ENCODE measurements around the gene SPHK1. TPM values are rescaled to one million over a fixed set of nuclear protein-coding genes. Genes with fewer than 3 reads are reported as not detected.
A peak's percentile ranks its signal among the peaks of the same experiment; 100 is the strongest.

The SPHK1 gene
- total RNA-seq, 4 donors from 2014 or later: 7.9 to 33.2 (median 12.0) TPM

DNA sequence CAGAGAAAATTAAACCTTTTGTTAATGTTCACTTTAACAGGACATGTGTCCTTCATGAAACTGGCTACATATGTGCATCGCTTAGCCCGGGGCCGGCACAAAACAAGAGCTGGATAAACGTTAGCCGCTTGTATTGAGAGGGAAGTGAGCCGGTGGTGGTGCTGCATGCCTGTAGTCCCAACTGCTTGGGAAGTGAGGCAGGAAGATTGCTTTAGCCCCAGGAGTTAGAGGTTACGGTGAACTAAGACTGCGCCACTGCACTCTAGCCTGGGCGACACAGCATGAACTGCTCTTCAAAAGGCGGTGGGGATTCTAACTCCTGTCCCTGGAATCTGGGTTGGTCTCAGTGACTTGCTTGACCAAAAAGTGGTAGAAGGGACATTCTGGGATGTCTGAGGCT is 15.0 kb upstream of the SPHK1 start:
- H3K27me3 ChIP-seq: no peaks in the 10 kb centered on the region
- no peak for TF ChIP-seq POLR2A (IDR thresholded peaks at IDR 0.05)
- no peak for TF ChIP-seq CTCF (IDR thresholded peaks at IDR 0.05)
- no peaks in the 10 kb centered on the region for H3K9me3 ChIP-seq
- H3K4me3 ChIP-seq: no peak overlapping the region
- no peak for DNase-seq
- H3K27ac ChIP-seq: no peak overlapping the region
- no peaks in the 10 kb centered on the region for H3K36me3 ChIP-seq
- H3K4me1 ChIP-seq: no peaks in the 10 kb centered on the region
- intact Hi-C loops (cut with DNase I; ENCODE audit: low total_unique reads): no loop called here

DNA sequence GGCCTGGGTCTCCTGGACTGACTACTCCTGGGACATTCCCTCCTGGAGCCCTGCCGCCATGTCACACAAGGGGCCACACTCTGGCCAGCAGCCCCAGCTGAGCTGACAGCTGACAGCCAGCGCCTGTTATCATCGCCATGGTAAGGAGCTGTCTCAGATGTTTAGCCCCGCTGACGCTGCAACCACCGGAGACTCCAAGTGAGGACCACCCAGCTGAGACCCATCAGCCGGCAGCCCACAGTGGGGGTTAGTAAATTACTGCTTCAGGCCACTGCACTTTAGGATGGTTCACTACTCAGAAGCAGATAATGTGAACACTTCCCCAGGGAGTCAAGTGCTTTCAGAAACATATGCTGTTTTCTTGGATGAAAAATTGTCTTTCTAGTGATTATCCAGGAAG is 14.6 kb upstream of the SPHK1 start:
- intact Hi-C loops (cut with DNase I; ENCODE audit: low total_unique reads): no loop called here
- TF ChIP-seq CTCF (IDR thresholded peaks at IDR 0.05) (no peak), POLR2A (IDR thresholded peaks at IDR 0.05) (no peak)
- Histone ChIP-seq H3K4me3 (no peak overlapping the region), H3K27ac (peak overlapping the region in 1 of 2 donors; percentile 33), H3K27me3 (no peaks in the 10 kb centered on the region), H3K36me3 (no peaks in the 10 kb centered on the region), H3K9me3 (no peaks in the 10 kb centered on the region), H3K4me1 (no peaks in the 10 kb centered on the region)
- no peak for DNase-seq

GRCh38 chr17:76370261-76370993 is 14.0 kb upstream of the SPHK1 start:
- intact Hi-C loops (cut with DNase I; ENCODE audit: low total_unique reads): no loop called here
- Histone ChIP-seq H3K4me1 (no peaks in the 10 kb centered on the region), H3K36me3 (no peaks in the 10 kb centered on the region), H3K9me3 (no peaks in the 10 kb centered on the region), H3K27ac (peak overlapping the region; percentile 21 to 33), H3K4me3 (no peak overlapping the region), H3K27me3 (no peaks in the 10 kb centered on the region)
- peak; percentile 10 to 48 (median 22) for TF ChIP-seq CTCF (IDR thresholded peaks at IDR 0.05)
- no peak for TF ChIP-seq POLR2A (IDR thresholded peaks at IDR 0.05)
- DNase-seq: peak; percentile 76 to 85

GRCh38 chr17:76371656-76372628 is 12.5 kb upstream of the SPHK1 start:
- Histone ChIP-seq H3K36me3 (no peaks in the 10 kb centered on the region), H3K9me3 (no peaks in the 10 kb centered on the region), H3K27ac (no peak overlapping the region), H3K4me3 (no peak overlapping the region), H3K27me3 (no peaks in the 10 kb centered on the region), H3K4me1 (no peaks in the 10 kb centered on the region)
- TF ChIP-seq CTCF (IDR thresholded peaks at IDR 0.05) (no peak), POLR2A (IDR thresholded peaks at IDR 0.05) (no peak)
- no peak for DNase-seq
- intact Hi-C loops (cut with DNase I; ENCODE audit: low total_unique reads): no loop called here
